NT2/D1 (cell line): Measurements from ENCODE around the gene ARL11.

Experiments used
- DNase-seq: peaks from one replicate; pipeline ENCODE4 v3.0.0-alpha.2; 2011; ENCODE audit warnings: low read depth, low spot score
- H3K27me3 ChIP-seq: 2 replicates; pipeline ENCODE4 v1.6.0; 2011; ENCODE audit warnings: mild to moderate bottlenecking; ENCODE audit not compliant: insufficient read length, insufficient read depth
- H3K36me3 ChIP-seq: 2 replicates; pipeline ENCODE4 v1.6.1; 2011; ENCODE audit warnings: mild to moderate bottlenecking, low read length, mixed read lengths; ENCODE audit not compliant: insufficient read depth, insufficient read length
- H3K4me1 ChIP-seq: 2 replicates; pipeline ENCODE4 v1.5.1; 2011; ENCODE audit not compliant: insufficient read depth, insufficient read length
- H3K4me3 ChIP-seq: 2 replicates; pipeline ENCODE4 v1.5.1; 2011; ENCODE audit warnings: low read depth; ENCODE audit not compliant: insufficient read length
- H3K9ac ChIP-seq: 2 replicates; pipeline ENCODE4 v1.6.0; 2011; ENCODE audit warnings: low read depth; ENCODE audit not compliant: insufficient read length
- H3K9me3 ChIP-seq: 2 replicates; pipeline ENCODE4 v1.5.1; 2011; ENCODE audit warnings: mild to moderate bottlenecking, low read length; ENCODE audit not compliant: insufficient read depth
- SUZ12 ChIP-seq: IDR thresholded peaks from 2 replicates; pipeline ENCODE4 v1.6.1; 2011; ENCODE audit not compliant: insufficient read length, insufficient read depth; ENCODE audit errors: extremely low read depth
- YY1 ChIP-seq: IDR thresholded peaks from 2 replicates; pipeline ENCODE4 v1.6.1; 2011; ENCODE audit not compliant: insufficient read length, insufficient read depth
- ZNF274 ChIP-seq: IDR thresholded peaks from 2 replicates; pipeline ENCODE4 v1.6.1; 2011; ENCODE audit warnings: mild to moderate bottlenecking, low read depth, low read length

Gene ARL11

DNA sequence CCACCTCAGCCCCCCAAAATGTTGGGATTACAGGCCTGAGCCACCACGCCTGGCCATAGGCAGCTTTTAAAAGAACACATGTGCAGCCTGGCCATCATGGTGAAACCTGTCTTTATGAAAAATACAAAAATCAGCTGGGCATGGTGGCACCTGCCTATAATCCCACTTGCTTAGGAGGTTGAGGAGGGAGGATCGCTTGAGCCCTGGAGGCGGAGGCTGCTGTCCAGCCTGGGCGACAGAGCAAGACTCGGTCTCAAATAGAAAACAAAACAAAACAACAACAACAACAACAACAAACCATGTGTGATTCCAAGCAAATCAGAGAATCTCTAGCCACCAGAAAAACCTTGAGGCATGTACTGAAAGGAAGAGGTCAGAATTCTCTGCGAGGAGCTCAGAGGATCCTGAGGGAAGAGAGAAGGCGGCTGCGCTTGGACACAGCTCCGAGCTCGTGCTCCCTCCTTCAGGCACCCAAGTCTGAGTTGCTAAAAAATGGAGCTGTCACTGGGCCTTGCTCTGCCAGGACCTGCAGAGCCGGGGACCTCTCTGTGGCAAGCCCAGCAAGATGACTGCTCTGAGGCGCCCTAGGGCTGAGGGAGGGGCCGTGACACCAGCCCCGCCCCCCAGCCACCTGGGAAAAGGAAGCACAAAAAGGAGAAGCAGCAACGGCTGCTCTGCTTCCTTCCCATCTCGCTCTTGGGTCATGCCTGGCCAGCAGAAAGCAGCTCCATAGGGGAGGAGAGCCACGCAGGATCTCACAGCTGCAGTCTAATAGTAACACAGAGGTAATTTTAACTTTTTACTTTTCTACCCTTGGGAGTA is at the start of gene ARL11:
Gene ARL11 (plus strand): TSS at position 677 of the 822 bp plus-strand sequence. CDS start 1,941 bp downstream, outside the sequence.
- H3K4me3 ChIP-seq, result no peak within 1 kb of the TSS
- H3K27me3 ChIP-seq, result no peaks in the 10 kb centered on the region
- TF ChIP-seq ZNF274 (no peak), YY1 (no peak), SUZ12 (no peak)
- H3K36me3 ChIP-seq, result no peaks in the 10 kb centered on the region
- DNase-seq, result no peak
- no peaks in the 10 kb centered on the region for H3K4me1 ChIP-seq
- no peak within 1 kb of the TSS for H3K9ac ChIP-seq
- H3K9me3 ChIP-seq, result no peaks in the 10 kb centered on the region

- TF ChIP-seq YY1, result no peak
- TF ChIP-seq SUZ12, result no peak
- no peak for TF ChIP-seq ZNF274
- H3K4me3 ChIP-seq, result no peak overlapping the region
- no peaks in the 10 kb centered on the region for H3K27me3 ChIP-seq
- peaks cover 3% of the 10 kb centered on the region for H3K36me3 ChIP-seq
- H3K9ac ChIP-seq, result no peak overlapping the region
- DNase-seq, result no peak
- H3K9me3 ChIP-seq, result no peaks in the 10 kb centered on the region
- no peaks in the 10 kb centered on the region for H3K4me1 ChIP-seq
Observed at GRCh38 chr13:49579501-49579900, 48.8 kb upstream of the ARL11 start.

GRCh38 chr13:49580980-49581680 is 47.2 kb upstream of the ARL11 start:
- H3K9me3 ChIP-seq, result no peaks in the 10 kb centered on the region
- H3K9ac ChIP-seq, result no peak overlapping the region
- no peak for DNase-seq
- H3K4me1 ChIP-seq, result no peaks in the 10 kb centered on the region
- no peak overlapping the region for H3K4me3 ChIP-seq
- H3K27me3 ChIP-seq, result no peaks in the 10 kb centered on the region
- TF ChIP-seq YY1 (no peak), ZNF274 (no peak), SUZ12 (no peak)
- peaks cover 3% of the 10 kb centered on the region for H3K36me3 ChIP-seq

DNA sequence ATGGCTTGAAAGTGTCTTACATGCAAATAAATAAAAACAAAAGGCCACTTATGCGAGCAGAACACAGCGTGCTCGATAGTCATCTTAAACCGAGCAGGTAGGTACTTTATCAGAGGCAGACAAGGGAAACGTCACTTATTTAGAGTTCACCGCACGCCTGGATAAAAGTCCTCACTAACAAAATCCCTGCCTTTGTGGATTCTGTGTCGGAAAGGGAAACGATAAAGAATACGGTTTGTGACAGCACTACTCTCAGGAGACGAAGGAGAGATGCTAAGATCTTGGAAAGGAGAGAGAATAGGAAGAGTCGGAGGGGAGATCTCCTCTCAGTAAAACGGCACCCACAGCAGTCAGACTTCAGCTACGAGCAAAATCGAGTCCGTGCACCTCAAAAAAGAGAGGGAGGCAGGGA is 43.5 kb upstream of the ARL11 start:
- H3K9ac ChIP-seq, result peak overlapping the region; percentile 72
- peak overlapping the region; percentile 54 for H3K4me3 ChIP-seq
- DNase-seq, result no peak
- no peaks in the 10 kb centered on the region for H3K27me3 ChIP-seq
- no peaks in the 10 kb centered on the region for H3K9me3 ChIP-seq
- H3K36me3 ChIP-seq, result peaks cover 3% of the 10 kb centered on the region
- TF ChIP-seq SUZ12 (no peak), ZNF274 (no peak), YY1 (no peak)
- no peaks in the 10 kb centered on the region for H3K4me1 ChIP-seq

DNA sequence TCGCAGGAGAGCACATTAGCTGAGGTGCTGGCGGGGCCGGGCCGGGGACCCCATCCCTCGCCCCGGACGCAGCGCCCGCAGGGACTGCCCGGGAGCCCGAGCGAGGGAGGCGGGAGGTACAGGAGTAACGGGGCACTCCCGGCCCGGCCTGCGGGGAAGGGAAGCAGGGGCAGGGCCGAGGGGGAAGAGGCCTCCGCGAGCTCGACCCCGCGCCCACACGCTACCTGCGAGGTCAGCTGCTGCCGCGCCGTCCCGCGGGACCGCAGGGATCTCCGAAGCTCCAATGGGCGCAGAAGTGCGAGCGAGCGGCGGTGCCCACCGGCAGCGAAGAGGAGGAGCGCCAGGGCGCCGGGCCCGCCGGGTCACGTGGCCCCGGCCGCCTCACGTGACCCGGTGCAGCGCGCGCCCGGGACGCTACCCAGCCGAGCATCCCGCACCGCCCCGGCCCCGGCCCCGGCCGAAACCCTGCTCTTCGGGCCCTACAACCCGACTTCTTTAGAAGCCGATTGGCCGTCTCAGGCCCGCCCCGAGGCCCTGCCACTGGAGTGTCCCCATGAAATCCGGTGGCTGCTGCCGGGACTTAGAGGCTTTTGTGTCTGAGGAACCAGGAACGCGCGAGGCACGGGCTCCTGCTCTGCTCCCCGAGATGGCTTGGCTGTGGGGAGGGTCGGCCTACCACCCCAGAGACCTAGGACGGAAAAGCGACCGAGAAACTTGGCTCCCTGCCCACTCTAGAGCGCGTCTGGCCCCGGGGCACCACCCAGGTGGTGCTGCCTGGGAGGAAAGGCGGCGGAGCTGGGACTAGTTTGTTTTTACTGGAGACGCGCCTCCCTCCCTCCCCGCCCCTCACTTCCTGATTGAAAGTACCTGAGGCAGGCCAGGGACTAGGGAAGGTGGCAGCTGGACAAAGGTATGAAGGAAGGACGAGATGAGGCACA is 42.8 kb upstream of the ARL11 start, which contains the start of gene RCBTB1:
Gene RCBTB1 (minus strand): TSS at position 339 of the 938 bp plus-strand sequence. CDS start 18,279 bp downstream, outside the sequence.
- Histone ChIP-seq H3K4me3 (peak within 1 kb of the TSS; percentile 54), H3K9ac (peak within 1 kb of the TSS; percentile 72), H3K27me3 (no peaks in the 10 kb centered on the region), H3K36me3 (peaks cover 3% of the 10 kb centered on the region), H3K4me1 (no peaks in the 10 kb centered on the region), H3K9me3 (no peaks in the 10 kb centered on the region)
- DNase-seq, result peak; percentile 36
- TF ChIP-seq YY1, result no peak
- no peak for TF ChIP-seq ZNF274
- TF ChIP-seq SUZ12, result no peak

GRCh38 chr13:49586717-49587116 is 41.6 kb upstream of the ARL11 start:
- H3K36me3 ChIP-seq, result no peaks in the 10 kb centered on the region
- no peak overlapping the region for H3K9ac ChIP-seq
- no peaks in the 10 kb centered on the region for H3K4me1 ChIP-seq
- no peaks in the 10 kb centered on the region for H3K27me3 ChIP-seq
- no peak for DNase-seq
- H3K4me3 ChIP-seq, result no peak overlapping the region
- H3K9me3 ChIP-seq, result no peaks in the 10 kb centered on the region
- TF ChIP-seq SUZ12 (no peak), ZNF274 (no peak), YY1 (no peak)
